Uterus (tissue), 2 donors: ENCODE measurements around the gene KRTAP10-12.

Source experiments
- POLR2A ChIP-seq, 2 donors: fragments of 450-650 bp; IDR thresholded peaks; one replicate each; pipeline ENCODE4 v1.6.1; 2016; ENCODE audit warnings: antibody characterized with exemption in 2 of 2, mild to moderate bottlenecking in 1 of 2, moderate library complexity in 1 of 2
- TF ChIP-seq, protein P1 (sequence below), 4 experiments: fragments of 200-600 bp in 2 of 4; fragments of 450-650 bp in 2 of 4; sonication (generic) in 2 of 4; IDR thresholded peaks; one replicate each; pipeline ENCODE4 v1.5.1; 2016 to 2019; ENCODE audit warnings: antibody characterized with exemption in 4 of 4, mild to moderate bottlenecking in 2 of 4, moderate library complexity in 1 of 4

DNA sequence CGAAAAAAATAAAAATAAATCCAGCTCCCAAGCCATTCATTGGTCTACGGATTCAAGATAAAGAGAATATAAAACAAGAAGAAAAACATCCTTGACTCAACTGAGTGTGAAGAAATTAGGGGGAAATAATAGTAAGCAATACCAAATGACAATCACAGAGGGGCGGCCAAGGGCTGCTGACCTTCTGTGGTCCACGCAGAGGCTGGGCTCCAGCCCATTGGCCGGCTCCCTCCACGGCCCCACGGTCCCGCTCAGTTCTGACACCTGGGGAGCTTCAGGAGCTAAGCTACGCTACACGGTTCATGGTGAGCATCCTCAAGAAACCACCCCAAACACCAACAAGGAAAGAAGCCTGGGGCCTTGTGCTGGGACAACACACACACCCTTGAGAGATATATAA, 400 bp upstream of the KRTAP10-12 start:
- TF ChIP-seq, protein P1, sequence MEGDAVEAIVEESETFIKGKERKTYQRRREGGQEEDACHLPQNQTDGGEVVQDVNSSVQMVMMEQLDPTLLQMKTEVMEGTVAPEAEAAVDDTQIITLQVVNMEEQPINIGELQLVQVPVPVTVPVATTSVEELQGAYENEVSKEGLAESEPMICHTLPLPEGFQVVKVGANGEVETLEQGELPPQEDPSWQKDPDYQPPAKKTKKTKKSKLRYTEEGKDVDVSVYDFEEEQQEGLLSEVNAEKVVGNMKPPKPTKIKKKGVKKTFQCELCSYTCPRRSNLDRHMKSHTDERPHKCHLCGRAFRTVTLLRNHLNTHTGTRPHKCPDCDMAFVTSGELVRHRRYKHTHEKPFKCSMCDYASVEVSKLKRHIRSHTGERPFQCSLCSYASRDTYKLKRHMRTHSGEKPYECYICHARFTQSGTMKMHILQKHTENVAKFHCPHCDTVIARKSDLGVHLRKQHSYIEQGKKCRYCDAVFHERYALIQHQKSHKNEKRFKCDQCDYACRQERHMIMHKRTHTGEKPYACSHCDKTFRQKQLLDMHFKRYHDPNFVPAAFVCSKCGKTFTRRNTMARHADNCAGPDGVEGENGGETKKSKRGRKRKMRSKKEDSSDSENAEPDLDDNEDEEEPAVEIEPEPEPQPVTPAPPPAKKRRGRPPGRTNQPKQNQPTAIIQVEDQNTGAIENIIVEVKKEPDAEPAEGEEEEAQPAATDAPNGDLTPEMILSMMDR (IDR thresholded peaks at IDR 0.05) = no peak
- TF ChIP-seq POLR2A (IDR thresholded peaks at IDR 0.05) = no peak
